Subcutaneous adipose tissue (tissue), 4 donors: ENCODE measurements around the gene SLPI. TPM values are rescaled to one million over a fixed set of nuclear protein-coding genes. Genes with fewer than 3 reads are reported as not detected.

Source experiments
- total RNA-seq, 4 donors: library from RNA; depleted of rRNA; stranded (reverse); fragments of >200 nt; gene quantifications; one replicate each; pipeline ENCODE4 v1.1.0, GENCODE V29; 2016
- TF ChIP-seq, protein P1 (sequence below): fragments of 450-650 bp; IDR thresholded peaks from one replicate; pipeline ENCODE4 v1.5.1; 2016; ENCODE audit warnings: low read depth, mild to moderate bottlenecking, control low read depth, antibody characterized with exemption, moderate library complexity

Gene SLPI
- total RNA-seq, 4 donors from 2014 or later: 7.0 to 52.3 (median 22.9) TPM

DNA sequence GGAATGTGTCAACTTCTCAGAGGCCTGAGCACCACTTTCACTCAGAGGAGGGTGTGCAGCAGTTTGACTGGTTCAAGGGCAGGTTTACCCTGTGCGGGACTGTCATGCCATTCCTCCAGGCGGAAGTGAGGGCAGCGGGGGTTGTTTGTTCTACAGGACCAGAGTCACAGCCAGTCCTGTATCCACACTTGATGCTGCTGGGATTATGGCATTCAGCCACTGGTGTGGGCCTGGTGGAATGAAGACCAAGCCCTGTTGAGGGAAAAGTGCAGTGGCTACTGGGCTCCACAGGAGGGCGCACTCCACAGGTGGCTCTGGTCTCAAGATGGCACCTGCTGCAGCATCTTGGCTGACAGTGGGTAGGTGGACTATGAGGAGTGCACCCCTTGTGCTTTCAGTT is 18.4 kb downstream of the SLPI start:
- TF ChIP-seq, protein P1, sequence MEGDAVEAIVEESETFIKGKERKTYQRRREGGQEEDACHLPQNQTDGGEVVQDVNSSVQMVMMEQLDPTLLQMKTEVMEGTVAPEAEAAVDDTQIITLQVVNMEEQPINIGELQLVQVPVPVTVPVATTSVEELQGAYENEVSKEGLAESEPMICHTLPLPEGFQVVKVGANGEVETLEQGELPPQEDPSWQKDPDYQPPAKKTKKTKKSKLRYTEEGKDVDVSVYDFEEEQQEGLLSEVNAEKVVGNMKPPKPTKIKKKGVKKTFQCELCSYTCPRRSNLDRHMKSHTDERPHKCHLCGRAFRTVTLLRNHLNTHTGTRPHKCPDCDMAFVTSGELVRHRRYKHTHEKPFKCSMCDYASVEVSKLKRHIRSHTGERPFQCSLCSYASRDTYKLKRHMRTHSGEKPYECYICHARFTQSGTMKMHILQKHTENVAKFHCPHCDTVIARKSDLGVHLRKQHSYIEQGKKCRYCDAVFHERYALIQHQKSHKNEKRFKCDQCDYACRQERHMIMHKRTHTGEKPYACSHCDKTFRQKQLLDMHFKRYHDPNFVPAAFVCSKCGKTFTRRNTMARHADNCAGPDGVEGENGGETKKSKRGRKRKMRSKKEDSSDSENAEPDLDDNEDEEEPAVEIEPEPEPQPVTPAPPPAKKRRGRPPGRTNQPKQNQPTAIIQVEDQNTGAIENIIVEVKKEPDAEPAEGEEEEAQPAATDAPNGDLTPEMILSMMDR: no peak

DNA sequence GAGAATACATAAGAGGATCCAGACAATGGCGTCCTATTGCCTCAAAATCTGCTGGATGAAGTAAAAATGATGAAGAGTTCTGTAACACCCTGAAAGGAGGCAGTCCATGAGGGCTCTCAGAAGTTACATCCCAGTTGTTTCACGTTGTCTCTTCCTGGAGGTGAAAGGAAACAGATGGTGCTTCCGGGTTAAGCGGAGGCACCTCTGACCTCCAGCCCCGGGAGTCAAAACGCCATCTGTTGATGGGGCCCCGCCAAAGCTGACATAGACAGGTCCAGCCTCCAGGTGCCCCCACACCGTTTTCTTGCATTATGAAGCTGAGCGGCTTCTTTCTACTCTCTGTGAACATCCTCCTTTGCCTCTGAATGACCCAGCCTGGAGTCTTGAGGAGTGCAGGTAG is 23.7 kb downstream of the SLPI start:
- TF ChIP-seq, protein P1: no peak

DNA sequence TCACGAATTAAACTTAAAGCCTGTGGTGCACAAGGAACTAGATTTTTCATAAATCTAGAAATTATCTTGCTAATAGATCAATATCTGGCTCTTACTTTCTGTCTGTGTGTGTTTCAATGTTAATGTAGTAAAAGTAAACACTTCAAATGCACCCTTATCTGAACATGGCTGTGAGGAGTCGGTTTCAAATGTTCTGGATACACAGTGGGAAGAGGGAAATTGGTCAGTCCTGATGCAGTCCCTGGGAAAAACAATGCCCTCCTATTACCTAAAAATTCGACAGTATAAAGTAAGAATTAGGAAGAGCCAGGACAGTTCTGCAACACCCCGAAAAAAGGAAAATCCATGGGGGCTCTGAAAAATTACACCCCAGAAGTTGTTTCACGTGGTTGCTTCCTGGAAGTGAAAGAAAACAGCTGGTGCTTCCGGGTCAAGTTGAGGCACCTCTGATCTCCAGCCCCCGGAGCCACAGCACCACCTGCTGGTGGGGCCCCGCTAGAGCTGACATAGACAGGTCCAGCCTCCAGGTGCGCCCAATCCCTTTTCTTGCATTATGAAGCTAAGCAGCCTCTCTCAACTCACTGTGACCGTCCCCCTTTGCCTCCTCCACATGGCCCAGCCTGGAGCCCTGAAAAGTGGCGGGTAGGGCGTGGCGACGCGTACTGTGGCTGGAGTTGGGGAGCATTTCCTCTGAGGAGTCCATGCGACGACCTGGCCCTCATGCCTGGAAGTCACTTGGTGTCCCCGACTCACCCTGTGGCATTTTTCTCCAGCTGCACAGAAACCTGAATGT is 24.9 kb downstream of the SLPI start:
- TF ChIP-seq, protein P1: no peak

GRCh38 chr20:45226287-45226686 is 28.1 kb downstream of the SLPI start:
- TF ChIP-seq, protein P1: no peak

GRCh38 chr20:45223136-45223535 is 31.2 kb downstream of the SLPI start:
- TF ChIP-seq, protein P1: no peak

DNA sequence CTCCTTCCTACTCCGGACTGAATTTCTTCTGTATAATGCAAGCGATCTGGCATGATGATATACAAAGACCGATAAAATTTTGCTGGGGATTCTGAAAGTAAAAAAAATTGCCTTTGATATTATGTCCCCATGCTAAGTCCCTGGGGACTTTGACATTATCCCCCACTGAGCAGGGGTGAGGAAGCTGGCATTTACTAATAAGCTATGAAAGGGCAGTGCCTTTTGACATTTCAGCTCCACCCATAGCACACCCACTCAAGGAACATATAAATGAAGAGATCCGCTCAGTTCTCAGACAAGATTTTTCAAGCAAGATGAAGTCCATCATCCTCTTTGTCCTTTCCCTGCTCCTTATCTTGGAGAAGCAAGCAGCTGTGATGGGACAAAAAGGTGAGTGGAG is 33.3 kb downstream of the SLPI start, which contains the start of gene SEMG2:
Gene SEMG2 (plus strand): TSS at position 298 of the 400 bp plus-strand sequence. CDS start 17 bp downstream, at position 315.
- TF ChIP-seq, protein P1: no peak

DNA sequence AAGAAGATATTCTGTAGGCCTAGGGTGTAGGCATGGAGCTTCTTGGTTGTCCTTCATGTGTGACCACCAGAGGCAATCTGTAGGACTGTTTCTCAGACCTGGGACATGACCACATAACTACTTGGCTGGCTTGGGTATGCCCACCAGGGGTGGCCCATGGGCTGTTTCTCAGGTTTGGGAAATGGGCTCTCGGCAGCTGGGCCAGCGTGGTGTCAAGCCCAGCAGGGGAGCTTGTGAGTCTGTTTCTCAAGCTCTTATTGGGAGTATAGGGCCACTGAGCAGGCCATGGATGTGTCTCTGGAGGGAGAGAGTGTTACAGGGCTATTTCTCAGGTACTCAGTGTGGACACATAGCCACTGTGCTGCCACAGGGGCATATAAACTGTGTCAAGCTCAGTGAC is 35.7 kb downstream of the SLPI start:
- TF ChIP-seq, protein P1: no peak
